Kidney epithelial cell (primary cell): ENCODE results near the gene PCBP3. TPM values are rescaled to one million over a fixed set of nuclear protein-coding genes. Genes with fewer than 3 reads are reported as not detected.
"Not testable (repeated sequence)": the region's sequence is repeated elsewhere in the genome, so short reads cannot be mapped to it uniquely, and the experiment has no call there.

ENCODE experiments used
- DNase-seq: peaks from one replicate; pipeline ENCODE4 v3.0.0-alpha.2; 2010; ENCODE audit warnings: low read depth
- H3K27me3 ChIP-seq: 2 replicates; pipeline ENCODE4 v1.6.0; 2011; ENCODE audit warnings: low read length; ENCODE audit not compliant: control insufficient read depth, insufficient read depth
- H3K36me3 ChIP-seq: 2 replicates; pipeline ENCODE4 v1.5.1; 2011; ENCODE audit warnings: low read length; ENCODE audit not compliant: control insufficient read depth, insufficient read depth
- H3K4me3 ChIP-seq: 2 replicates; pipeline ENCODE4 v1.5.1; 2011; ENCODE audit warnings: low read depth, mild to moderate bottlenecking, control low read depth, low read length
- CTCF ChIP-seq: IDR thresholded peaks from 2 replicates; pipeline ENCODE4 v1.5.1; 2011; ENCODE audit warnings: mild to moderate bottlenecking, moderate library complexity, low read length, control low read depth, inconsistent platforms; ENCODE audit not compliant: insufficient read depth, poor library complexity, severe bottlenecking
- total RNA-seq: library from RNA; depleted of rRNA; stranded (reverse); fragments of >200 nt; gene quantifications from 2 replicates; pipeline ENCODE4 v1.2.3, GENCODE V29; 2015

The PCBP3 gene
- total RNA-seq, 1 donor from 2014 or later: 1.3 TPM

DNA sequence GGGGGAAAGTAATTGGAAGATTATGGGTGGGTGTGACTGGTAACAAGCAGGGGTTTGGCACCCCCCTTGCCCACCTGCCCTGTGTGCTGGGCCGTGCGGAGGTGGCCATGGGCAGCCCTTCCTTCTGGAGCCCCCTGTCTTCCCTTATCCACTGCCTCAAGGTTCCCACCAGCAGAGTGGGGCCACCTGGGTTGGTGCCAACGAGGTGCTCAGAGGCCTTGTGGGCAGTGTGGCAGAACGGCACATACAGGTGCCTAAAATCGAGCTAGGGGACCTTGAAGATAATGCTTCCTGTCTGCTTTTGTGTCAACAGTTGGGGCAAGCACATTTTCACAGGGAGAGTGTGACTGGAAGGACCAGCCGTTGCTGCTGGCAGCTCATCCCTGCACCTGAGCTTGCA is 161.8 kb downstream of the PCBP3 start:
- no peaks in the 10 kb centered on the region for H3K36me3 ChIP-seq
- no peak for DNase-seq
- no peak overlapping the region for H3K4me3 ChIP-seq
- peaks cover 7% of the 10 kb centered on the region for H3K27me3 ChIP-seq
- no peak for TF ChIP-seq CTCF

- peaks cover 7% of the 10 kb centered on the region for H3K27me3 ChIP-seq
- no peak overlapping the region for H3K4me3 ChIP-seq
- TF ChIP-seq CTCF: no peak
- H3K36me3 ChIP-seq: no peaks in the 10 kb centered on the region
- no peak for DNase-seq
Measured at GRCh38 chr21:45806042-45806441, 162.5 kb downstream of the PCBP3 start.

- DNase-seq, H3K36me3 ChIP-seq, H3K27me3 ChIP-seq, H3K4me3 ChIP-seq: not testable (repeated sequence)
Measured at GRCh38 chr21:45808663-45809062, 165.1 kb downstream of the PCBP3 start.

- peaks cover 4% of the 10 kb centered on the region for H3K27me3 ChIP-seq
- no peaks in the 10 kb centered on the region for H3K36me3 ChIP-seq
- DNase-seq: no peak
- TF ChIP-seq CTCF: no peak
- no peak overlapping the region for H3K4me3 ChIP-seq
Measured at GRCh38 chr21:45809421-45809820, 165.9 kb downstream of the PCBP3 start.

DNA sequence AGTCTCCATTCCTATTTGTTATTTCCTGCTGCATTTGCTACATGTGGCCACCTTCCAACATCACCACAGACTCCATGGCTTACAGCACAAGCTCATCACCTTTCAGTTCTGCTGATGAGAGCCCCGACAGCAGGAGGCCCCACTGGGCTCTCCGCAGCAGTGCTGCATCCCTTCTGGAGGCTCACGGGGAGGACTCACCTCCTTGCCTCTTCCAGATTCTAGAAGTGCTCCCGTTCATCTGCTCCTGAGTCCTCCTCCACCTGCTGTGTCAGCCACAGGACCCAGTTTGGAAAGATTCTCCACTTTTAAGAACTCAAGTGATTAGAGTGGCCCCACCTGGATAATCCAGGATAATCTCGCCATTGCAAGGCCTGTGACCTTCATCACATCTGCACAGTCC is 167.6 kb downstream of the PCBP3 start:
- no peaks in the 10 kb centered on the region for H3K36me3 ChIP-seq
- TF ChIP-seq CTCF: no peak
- H3K4me3 ChIP-seq: no peak overlapping the region
- H3K27me3 ChIP-seq: peaks cover 2% of the 10 kb centered on the region
- DNase-seq: no peak

DNA sequence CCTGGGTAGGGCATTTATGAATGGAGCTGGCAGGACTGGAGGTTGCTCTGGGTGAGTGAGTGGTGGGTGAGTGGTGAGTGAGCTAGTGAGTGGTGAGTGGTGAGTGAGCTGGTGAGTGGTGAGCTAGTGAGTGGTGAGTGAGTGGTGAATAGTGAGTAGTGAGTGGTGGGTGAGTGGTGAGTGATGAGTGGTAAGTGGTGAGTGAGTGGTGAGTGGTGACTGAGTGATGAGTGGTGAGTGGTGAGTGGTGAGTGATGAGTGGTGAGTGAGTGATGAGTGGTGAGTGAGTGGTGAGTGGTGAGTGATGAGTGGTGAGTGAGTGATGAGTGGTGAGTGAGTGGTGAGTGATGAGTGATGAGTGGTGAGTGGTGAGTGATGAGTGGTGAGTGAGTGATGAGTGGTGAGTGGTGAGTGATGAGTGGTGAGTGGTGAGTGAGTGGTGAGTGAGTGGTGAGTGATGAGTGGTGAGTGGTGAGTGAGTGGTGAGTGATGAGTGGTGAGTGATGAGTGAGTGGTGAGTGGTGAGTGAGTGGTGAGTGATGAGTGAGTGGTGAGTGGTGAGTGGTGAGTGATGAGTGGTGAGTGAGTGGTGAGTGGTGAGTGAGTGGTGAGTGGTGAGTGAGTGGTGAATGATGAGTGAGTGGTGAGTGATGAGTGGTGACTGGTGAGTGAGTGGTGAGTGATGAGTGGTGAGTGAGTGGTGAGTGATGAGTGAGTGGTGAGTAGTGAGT is 170.8 kb downstream of the PCBP3 start:
- H3K27me3 ChIP-seq, H3K36me3 ChIP-seq, H3K4me3 ChIP-seq, DNase-seq: not testable (repeated sequence)

DNA sequence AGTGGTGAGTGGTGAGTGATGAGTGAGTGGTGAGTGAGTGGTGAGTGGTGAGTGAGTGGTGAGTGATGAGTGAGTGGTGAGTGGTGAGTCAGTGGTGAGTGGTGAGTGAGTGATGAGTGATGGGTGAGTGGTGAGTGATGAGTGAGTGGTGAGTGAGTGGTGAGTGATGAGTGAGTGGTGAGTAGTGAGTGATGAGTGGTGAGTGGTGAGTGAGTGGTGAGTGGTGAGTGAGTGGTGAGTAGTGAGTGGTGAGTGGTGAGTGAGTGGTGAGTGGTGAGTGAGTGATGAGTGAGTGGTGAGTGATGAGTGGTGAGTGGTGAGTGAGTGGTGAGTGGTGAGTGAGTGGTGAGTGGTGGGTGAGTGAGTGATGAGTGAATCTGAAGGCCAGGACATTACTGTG is 172.3 kb downstream of the PCBP3 start:
- H3K36me3 ChIP-seq, DNase-seq, H3K4me3 ChIP-seq, H3K27me3 ChIP-seq: not testable (repeated sequence)
